K562 (cell line): ENCODE measurements around the gene ZC3H7B. TPM values are rescaled to one million over a fixed set of nuclear protein-coding genes. Genes with fewer than 3 reads are reported as not detected.

Experiments used
- CREB1 ChIP-seq, 2 experiments: sonication (generic) in 1 of 2; formaldehyde crosslinking in 1 of 2; IDR thresholded peaks; 2 replicates each; pipeline versions ENCODE4 v1.6.1 to v1.8.0; 2012 to 2022; ENCODE audit warnings: inconsistent platforms in 1 of 2, mild to moderate bottlenecking in 1 of 2, missing genetic modification reagents in 1 of 2, moderate library complexity in 1 of 2
- E2F6 ChIP-seq, 2 experiments: IDR thresholded peaks; 2 replicates each; pipeline ENCODE4 v1.6.1; 2011; ENCODE audit warnings: borderline replicate concordance in 1 of 2, control low read depth in 1 of 2, low read depth in 1 of 2, low read length in 1 of 2, mild to moderate bottlenecking in 1 of 2, mixed read lengths in 1 of 2, moderate library complexity in 1 of 2; ENCODE audit not compliant: insufficient read depth in 1 of 2, insufficient read length in 1 of 2, poor library complexity in 1 of 2, severe bottlenecking in 1 of 2; ENCODE audit errors: extremely low read depth in 1 of 2
- FOXK2 ChIP-seq, 2 experiments: fragments of 450-650 bp; IDR thresholded peaks in 1 of 2; conservative IDR thresholded peaks in 1 of 2; 2 replicates each; pipeline ENCODE4 v1.6.1; 2016; ENCODE audit warnings: low read depth in 2 of 2, mild to moderate bottlenecking in 1 of 2
- MAZ ChIP-seq, 2 experiments: fragments of 450-650 bp in 1 of 2; sonication (generic) in 1 of 2; formaldehyde crosslinking; IDR thresholded peaks in 1 of 2; conservative IDR thresholded peaks in 1 of 2; 2 replicates each; pipeline versions ENCODE4 v1.4.0 to v1.5.0; 2020; ENCODE audit warnings: mild to moderate bottlenecking in 1 of 2, missing genetic modification reagents in 1 of 2
- MTA1 ChIP-seq: fragments of 450-650 bp; IDR thresholded peaks from 2 replicates; pipeline ENCODE4 v1.6.1; 2017; ENCODE audit warnings: borderline replicate concordance
- MTF1 ChIP-seq: fragments of 250-450 bp; sonication (Bioruptor Pico); IDR thresholded peaks from 2 replicates; pipeline ENCODE4 v1.9.0; 2021; ENCODE audit warnings: moderate library complexity, mild to moderate bottlenecking, inconsistent platforms, borderline replicate concordance
- MXI1 ChIP-seq: IDR thresholded peaks from 2 replicates; pipeline ENCODE4 v1.6.1; 2011; ENCODE audit warnings: low read depth, mild to moderate bottlenecking, improper control_type of control experiment, low read length
- NRF1 ChIP-seq, 2 experiments: fragments of 450-650 bp; IDR thresholded peaks in 1 of 2; conservative IDR thresholded peaks in 1 of 2; 2 replicates each; pipeline ENCODE4 v1.6.1; 2014; ENCODE audit warnings: mild to moderate bottlenecking in 2 of 2
- PML ChIP-seq: IDR thresholded peaks from 2 replicates; pipeline ENCODE4 v1.6.1; 2012; ENCODE audit warnings: low read length, inconsistent platforms
- POLR2A ChIP-seq: fragments of 450-650 bp; conservative IDR thresholded peaks from 2 replicates; pipeline ENCODE4 v1.6.1; 2016
- POLR2AphosphoS5 ChIP-seq: IDR thresholded peaks from 2 replicates; pipeline ENCODE4 v1.6.1; 2011; ENCODE audit warnings: mild to moderate bottlenecking, low read depth, low read length, moderate library complexity; ENCODE audit not compliant: control insufficient read depth, insufficient read depth
- RBM17 ChIP-seq: fragments of 200-400 bp; formaldehyde crosslinking; IDR thresholded peaks from 2 replicates; pipeline ENCODE4 v1.6.1; 2017; ENCODE audit warnings: low read depth, mild to moderate bottlenecking, low read length, borderline replicate concordance
- SIN3B ChIP-seq: fragments of 450-650 bp; IDR thresholded peaks from 2 replicates; pipeline ENCODE4 v1.6.1; 2017; ENCODE audit warnings: low read depth, mild to moderate bottlenecking, moderate library complexity
- SIX5 ChIP-seq, 2 experiments: IDR thresholded peaks; 2 replicates each; pipeline ENCODE4 v1.6.1; 2011; ENCODE audit warnings: low read length in 2 of 2, borderline replicate concordance in 1 of 2, low read depth in 1 of 2, mild to moderate bottlenecking in 1 of 2, moderate library complexity in 1 of 2; ENCODE audit not compliant: insufficient read depth in 1 of 2
- SMARCB1 ChIP-seq: IDR thresholded peaks from 2 replicates; pipeline ENCODE4 v1.6.1; 2011; ENCODE audit warnings: improper control_type of control experiment, low read depth; ENCODE audit not compliant: insufficient read length
- STAT5A ChIP-seq: IDR thresholded peaks from 2 replicates; pipeline ENCODE4 v1.6.1; 2012; ENCODE audit warnings: low read length, inconsistent platforms, borderline replicate concordance
- TCF3 ChIP-seq: sonication (generic); formaldehyde crosslinking; IDR thresholded peaks from 2 replicates; pipeline ENCODE4 v1.4.0; 2020; ENCODE audit warnings: mild to moderate bottlenecking, missing genetic modification reagents
- XRCC3 ChIP-seq: fragments of 450-650 bp; IDR thresholded peaks from 2 replicates; pipeline ENCODE4 v1.6.1; 2017; ENCODE audit warnings: mild to moderate bottlenecking, moderate library complexity
- polyA plus RNA-seq, 8 experiments: library from polyadenylated mRNA; depleted of rRNA in 4 of 8; stranded (reverse) in 5 of 8; unstranded in 3 of 8; fragments of >200 nt; fragmentation: Nextera tagmentation in 2 of 8; fragmentation: Illumina TruSeq in 1 of 8; extraction: Ambion mirVana in 2 of 8; extraction: Trizol in 1 of 8; gene quantifications; 2 replicates each; pipeline versions ENCODE4 v1.2.1 to v1.2.3, GENCODE V29; 2011 to 2014; ENCODE audit warnings: inconsistent platforms in 1 of 8, missing spikeins in 1 of 8
- total RNA-seq, 7 experiments: library from RNA; depleted of rRNA in 6 of 7; stranded (reverse); fragments of >200 nt in 6 of 7; fragmentation: Illumina TruSeq in 2 of 7; extraction: Trizol in 2 of 7; gene quantifications; 2 replicates each; pipeline versions ENCODE4 v1.2.1 to v1.2.3, GENCODE V29; 2011 to 2021; ENCODE audit warnings: low replicate concordance in 1 of 7
- TF ChIP-seq, protein P1 (sequence below), 2 experiments: fragments of 200-800 bp in 1 of 2; sonication (Bioruptor generic) in 1 of 2; sonication (generic) in 1 of 2; formaldehyde crosslinking in 1 of 2; IDR thresholded peaks in 1 of 2; conservative IDR thresholded peaks in 1 of 2; 2 replicates each; pipeline versions ENCODE4 v1.5.0 to v1.6.1; 2016 to 2020; ENCODE audit warnings: missing compliant biosample characterization in 1 of 2, missing genetic modification characterization in 1 of 2, missing genetic modification reagents in 1 of 2
- TF ChIP-seq, protein P2 (sequence below): fragments of 200-800 bp; sonication (Bioruptor generic); IDR thresholded peaks from 2 replicates; pipeline ENCODE4 v1.6.1; 2017; ENCODE audit warnings: missing genetic modification characterization, missing compliant biosample characterization

The ZC3H7B gene
- total and polyA plus RNA-seq, 9 of the 15 experiments (the other 6 are each of a cell fraction or from before 2014, with no cell fraction given): 0.07 to 49.8 (median 26.8) TPM

DNA sequence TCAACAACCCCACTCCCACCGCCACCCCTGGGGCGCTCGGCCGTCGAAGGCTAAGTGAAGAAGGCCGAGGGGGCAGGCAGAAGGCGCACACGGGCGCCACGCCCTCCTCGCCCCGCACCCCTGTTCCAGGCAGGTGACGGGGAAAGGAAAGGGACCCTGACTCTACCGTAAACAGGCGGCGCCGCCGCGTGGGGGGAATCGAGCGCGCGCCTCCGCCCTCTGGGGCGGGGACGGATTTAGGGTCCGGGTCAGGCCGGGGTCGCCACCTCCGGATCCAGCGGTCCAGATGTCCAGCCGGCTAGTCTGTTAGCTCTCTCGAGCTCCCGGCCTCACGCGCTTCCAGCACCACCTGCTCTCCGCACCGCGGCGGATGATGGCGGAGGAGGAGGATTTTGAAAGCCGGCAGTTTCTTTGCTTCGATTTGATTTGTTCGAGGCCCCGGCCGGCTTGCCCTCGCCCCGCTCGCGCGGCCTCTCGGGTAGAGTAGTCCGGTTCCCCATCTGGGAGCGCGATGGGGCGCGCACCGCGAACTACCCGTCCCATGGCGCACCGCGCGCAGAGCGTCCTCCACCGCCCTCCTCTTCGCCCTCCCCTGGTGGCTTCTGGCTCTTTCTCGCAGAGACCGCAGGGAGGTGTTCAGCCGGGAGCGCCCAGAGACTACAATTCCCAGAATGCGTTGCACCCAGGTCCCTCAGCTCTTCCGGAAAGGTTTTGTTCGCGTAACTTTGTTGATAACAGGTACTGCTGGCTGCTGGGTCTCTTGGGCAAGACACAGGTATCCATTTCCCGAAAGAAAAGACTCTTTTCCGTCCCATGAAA, 15.3 kb upstream of the ZC3H7B start, which contains the start of gene RANGAP1 (continued):
- no peak for TF ChIP-seq SMARCB1
- TF ChIP-seq, protein P1, sequence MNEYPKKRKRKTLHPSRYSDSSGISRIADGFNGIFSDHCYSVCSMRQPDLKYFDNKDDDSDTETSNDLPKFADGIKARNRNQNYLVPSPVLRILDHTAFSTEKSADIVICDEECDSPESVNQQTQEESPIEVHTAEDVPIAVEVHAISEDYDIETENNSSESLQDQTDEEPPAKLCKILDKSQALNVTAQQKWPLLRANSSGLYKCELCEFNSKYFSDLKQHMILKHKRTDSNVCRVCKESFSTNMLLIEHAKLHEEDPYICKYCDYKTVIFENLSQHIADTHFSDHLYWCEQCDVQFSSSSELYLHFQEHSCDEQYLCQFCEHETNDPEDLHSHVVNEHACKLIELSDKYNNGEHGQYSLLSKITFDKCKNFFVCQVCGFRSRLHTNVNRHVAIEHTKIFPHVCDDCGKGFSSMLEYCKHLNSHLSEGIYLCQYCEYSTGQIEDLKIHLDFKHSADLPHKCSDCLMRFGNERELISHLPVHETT (CRISPR knock-in tag; conservative IDR thresholded peaks at IDR 0.05 in 1 of 2, IDR thresholded peaks at IDR 0.05 in 1 of 2): peak in 1 of 2 experiments; percentile 58; a peak in 1 of 4 replicates
- TF ChIP-seq, protein P2, sequence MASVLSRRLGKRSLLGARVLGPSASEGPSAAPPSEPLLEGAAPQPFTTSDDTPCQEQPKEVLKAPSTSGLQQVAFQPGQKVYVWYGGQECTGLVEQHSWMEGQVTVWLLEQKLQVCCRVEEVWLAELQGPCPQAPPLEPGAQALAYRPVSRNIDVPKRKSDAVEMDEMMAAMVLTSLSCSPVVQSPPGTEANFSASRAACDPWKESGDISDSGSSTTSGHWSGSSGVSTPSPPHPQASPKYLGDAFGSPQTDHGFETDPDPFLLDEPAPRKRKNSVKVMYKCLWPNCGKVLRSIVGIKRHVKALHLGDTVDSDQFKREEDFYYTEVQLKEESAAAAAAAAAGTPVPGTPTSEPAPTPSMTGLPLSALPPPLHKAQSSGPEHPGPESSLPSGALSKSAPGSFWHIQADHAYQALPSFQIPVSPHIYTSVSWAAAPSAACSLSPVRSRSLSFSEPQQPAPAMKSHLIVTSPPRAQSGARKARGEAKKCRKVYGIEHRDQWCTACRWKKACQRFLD (CRISPR knock-in tag): peak; percentile 89
- TF ChIP-seq XRCC3: no peak
- TF ChIP-seq FOXK2 (conservative IDR thresholded peaks at IDR 0.05 in 1 of 2, IDR thresholded peaks at IDR 0.05 in 1 of 2; ENCODE audit: low read depth in 2 of 2): peak; percentile 24 to 77; a peak in 3 of 4 replicates
- peak; percentile 95 to 98 for TF ChIP-seq MAZ (CRISPR knock-in tag; conservative IDR thresholded peaks at IDR 0.05 in 1 of 2, IDR thresholded peaks at IDR 0.05 in 1 of 2)
- TF ChIP-seq SIX5 (IDR thresholded peaks at IDR 0.05; ENCODE audit: borderline replicate concordance in 1 of 2, insufficient read depth in 1 of 2, low read depth in 1 of 2, low read length in 2 of 2): peak; percentile 85 to 87
- peak; percentile 80 to 83 for TF ChIP-seq NRF1 (conservative IDR thresholded peaks at IDR 0.05 in 1 of 2, IDR thresholded peaks at IDR 0.05 in 1 of 2)
- TF ChIP-seq POLR2A: peak; percentile 84
- TF ChIP-seq CREB1 (IDR thresholded peaks at IDR 0.05): peak; percentile 79
- TF ChIP-seq CREB1 (CRISPR knock-in tag; IDR thresholded peaks at IDR 0.05): peak; percentile 73; the same call in 1 of the 2 replicates
- TF ChIP-seq MTF1: no peak
- TF ChIP-seq E2F6 (IDR thresholded peaks at IDR 0.05; ENCODE audit: borderline replicate concordance in 1 of 2, extremely low read depth in 1 of 2, insufficient read depth in 1 of 2, insufficient read length in 1 of 2, low read depth in 1 of 2, low read length in 1 of 2, poor library complexity in 1 of 2, severe bottlenecking in 1 of 2): peak in 1 of 2 experiments; percentile 64
- peak; percentile 56; the same call in 1 of the 2 replicates for TF ChIP-seq SIN3B
- no peak for TF ChIP-seq RBM17
- TF ChIP-seq STAT5A: no peak
- TF ChIP-seq PML: peak; percentile 56; the same call in 1 of the 2 replicates
- TF ChIP-seq MXI1: 0 out of 2 replicates have a peak, but pooled peaks have one; percentile 7
- peak; percentile 1; the same call in 1 of the 2 replicates for TF ChIP-seq TCF3 (CRISPR knock-in tag)
- TF ChIP-seq POLR2AphosphoS5: peak; percentile 30
- TF ChIP-seq MTA1: peak; percentile 81; the same call in 1 of the 2 replicates
